H1 (cell line): ENCODE measurements around the gene PLK5. TPM values are rescaled to one million over a fixed set of nuclear protein-coding genes. Genes with fewer than 3 reads are reported as not detected.

Source experiments
- ATF2 ChIP-seq: IDR thresholded peaks from 2 replicates; pipeline ENCODE4 v1.6.1; 2012; ENCODE audit warnings: low read length, inconsistent platforms
- BRCA1 ChIP-seq: IDR thresholded peaks from 2 replicates; pipeline ENCODE4 v1.6.1; 2012; ENCODE audit warnings: low read depth, low read length, improper control_type of control experiment
- JUND ChIP-seq: IDR thresholded peaks from 2 replicates; pipeline ENCODE4 v1.6.1; 2011; ENCODE audit warnings: mild to moderate bottlenecking, improper control_type of control experiment, low read length
- RAD21 ChIP-seq, 2 experiments: IDR thresholded peaks in 1 of 2; conservative IDR thresholded peaks in 1 of 2; 2 replicates each; pipeline ENCODE4 v1.6.1; 2011; ENCODE audit warnings: low read depth in 2 of 2, low read length in 2 of 2, improper control_type of control experiment in 1 of 2, inconsistent platforms in 1 of 2, mild to moderate bottlenecking in 1 of 2, moderate library complexity in 1 of 2
- RNF2 ChIP-seq: fragments of 200-900, 300-1000 bp; sonication (generic); IDR thresholded peaks from 2 replicates; pipeline ENCODE4 v1.7.1; 2016; ENCODE audit warnings: borderline replicate concordance, low read depth, mild to moderate bottlenecking, antibody characterized with exemption, low read length; ENCODE audit not compliant: poor library complexity, severe bottlenecking; ENCODE audit errors: missing control alignments
- SP1 ChIP-seq: IDR thresholded peaks from 2 replicates; pipeline ENCODE4 v1.6.1; 2011; ENCODE audit warnings: low read depth, low read length
- polyA plus RNA-seq, 7 experiments: library from polyadenylated mRNA; depleted of rRNA in 3 of 7; stranded (reverse) in 5 of 7; unstranded in 2 of 7; fragments of >200 nt in 5 of 7; fragments of 200-250 nt in 2 of 7; gene quantifications; 1 replicate in 5 of 7; 2 replicates in 1 of 7; 4 replicates in 1 of 7; pipeline versions ENCODE4 v1.2.1 to v1.2.3, GENCODE V29; 2011 to 2013; ENCODE audit warnings: missing spikeins in 2 of 7, mixed read lengths in 2 of 7
- total RNA-seq: library from RNA; stranded (reverse); fragmentation: NEBNext Ultra II Directional; extraction: Animal tissue kit (Norgen Biotek cat#: 25700); gene quantifications from 2 replicates; pipeline ENCODE4 v1.2.1, GENCODE V29; 2021

The PLK5 gene
- total and polyA plus RNA-seq, 2 of the 8 experiments (the other 6 are each of a cell fraction or from before 2014, with no cell fraction given), result 0.43 to 0.45 TPM

DNA sequence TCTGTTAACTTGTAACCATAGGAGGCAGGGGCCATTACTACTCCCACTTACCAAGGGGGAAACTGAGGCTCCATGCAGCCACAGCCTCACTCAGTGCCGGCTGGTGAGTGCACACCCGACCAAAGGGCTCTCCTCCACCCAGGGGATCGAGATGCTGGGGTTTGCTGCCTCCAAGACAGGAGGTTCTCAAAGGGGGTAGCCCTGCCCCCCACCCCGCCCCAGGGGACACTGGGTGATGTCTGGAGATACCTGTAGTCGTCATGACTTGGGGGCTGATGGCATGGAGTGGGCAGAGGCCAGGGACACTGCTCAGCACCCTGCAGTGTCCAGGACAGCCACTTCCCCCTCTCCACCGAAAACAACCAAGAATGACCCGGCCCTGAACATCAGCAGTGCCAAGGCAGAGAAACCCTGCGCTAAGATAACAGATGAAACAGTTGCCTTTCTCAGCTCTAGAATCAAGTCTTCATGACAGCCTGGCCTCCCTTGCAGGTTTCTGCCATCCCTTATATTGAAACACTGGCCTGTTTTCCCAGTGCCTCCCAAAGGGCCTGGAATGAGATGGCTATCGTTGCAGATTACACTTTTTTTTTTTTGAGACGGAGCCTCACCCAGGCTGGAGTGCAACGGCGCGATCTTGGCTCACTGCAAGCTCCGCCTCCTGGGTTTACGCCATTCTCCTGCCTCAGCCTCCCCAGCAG is 29.6 kb upstream of the PLK5 start (continued):
- no peak for TF ChIP-seq ATF2
- TF ChIP-seq BRCA1, result no peak
- TF ChIP-seq RAD21 (IDR thresholded peaks at IDR 0.05 in 1 of 2, conservative IDR thresholded peaks at IDR 0.05 in 1 of 2; ENCODE audit: low read depth in 2 of 2, low read length in 2 of 2), result no peak
- no peak for TF ChIP-seq RNF2
- no peak for TF ChIP-seq SP1
- TF ChIP-seq JUND, result no peak
